HL-60 (cell line): Measurements from ENCODE around the gene ARHGEF12.

ENCODE experiments used
- DNase-seq, 2 experiments: peaks; one replicate each; pipeline ENCODE4 v3.0.0-alpha.2; 2010 to 2020; ENCODE audit warnings: low read depth in 1 of 2, low spot score in 1 of 2
- H3K27ac ChIP-seq: fragments of 250-450 bp; sonication (Bioruptor Pico); replicated peaks from 2 replicates; pipeline ENCODE4 v1.5.1; 2020; ENCODE audit warnings: mild to moderate bottlenecking, moderate library complexity
- H3K27me3 ChIP-seq: fragments of 250-450 bp; sonication (Bioruptor Pico); 2 replicates; pipeline ENCODE4 v1.5.1; 2021; ENCODE audit warnings: mild to moderate bottlenecking, moderate library complexity; ENCODE audit not compliant: insufficient read depth, poor library complexity, severe bottlenecking
- H3K4me3 ChIP-seq: replicated peaks from 2 replicates; pipeline ENCODE4 v1.5.1; 2011; ENCODE audit warnings: mild to moderate bottlenecking, control low read depth, low read length; ENCODE audit not compliant: insufficient read depth
- GABPA ChIP-seq: IDR thresholded peaks from 2 replicates; pipeline ENCODE4 v1.6.1; 2012; ENCODE audit warnings: low read depth
- POLR2AphosphoS5 ChIP-seq: IDR thresholded peaks from 2 replicates; pipeline ENCODE4 v1.6.1; 2012; ENCODE audit warnings: low read depth
- SPI1 ChIP-seq: IDR thresholded peaks from 2 replicates; pipeline ENCODE4 v1.6.1; 2012; ENCODE audit warnings: low read depth, mild to moderate bottlenecking, borderline replicate concordance
- TF ChIP-seq, protein P1 (sequence below): IDR thresholded peaks from 2 replicates; pipeline ENCODE4 v1.6.1; 2012; ENCODE audit warnings: low read depth; ENCODE audit not compliant: insufficient replicate concordance
- TF ChIP-seq, protein P2 (sequence below): IDR thresholded peaks from one replicate; pipeline ENCODE4 v1.5.1; 2011; ENCODE audit warnings: low read length, control low read depth, inconsistent platforms; ENCODE audit not compliant: insufficient read depth

The ARHGEF12 gene

DNA sequence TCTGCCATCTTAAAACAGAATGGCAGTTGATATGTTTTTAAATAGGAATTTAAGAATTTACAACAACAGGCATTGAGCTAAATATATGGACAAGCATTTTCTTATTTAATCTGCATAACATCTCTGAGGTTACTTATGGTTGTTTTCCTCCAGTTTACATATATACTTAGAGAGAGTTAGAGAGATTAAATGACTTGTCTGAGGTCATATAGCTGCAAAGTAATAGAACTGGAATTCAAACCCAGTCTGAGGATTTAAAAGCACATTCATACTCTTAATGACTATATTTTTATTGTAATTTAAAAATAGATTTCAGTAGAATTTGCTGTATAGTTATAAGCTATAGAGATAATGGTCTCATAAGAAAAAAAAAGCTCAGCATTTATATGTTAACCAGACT lies 93.9 kb downstream of the ARHGEF12 start:
- peaks cover 2% of the 10 kb centered on the region for H3K27me3 ChIP-seq
- no peak overlapping the region for H3K27ac ChIP-seq
- no peak for TF ChIP-seq GABPA
- TF ChIP-seq, protein P1, sequence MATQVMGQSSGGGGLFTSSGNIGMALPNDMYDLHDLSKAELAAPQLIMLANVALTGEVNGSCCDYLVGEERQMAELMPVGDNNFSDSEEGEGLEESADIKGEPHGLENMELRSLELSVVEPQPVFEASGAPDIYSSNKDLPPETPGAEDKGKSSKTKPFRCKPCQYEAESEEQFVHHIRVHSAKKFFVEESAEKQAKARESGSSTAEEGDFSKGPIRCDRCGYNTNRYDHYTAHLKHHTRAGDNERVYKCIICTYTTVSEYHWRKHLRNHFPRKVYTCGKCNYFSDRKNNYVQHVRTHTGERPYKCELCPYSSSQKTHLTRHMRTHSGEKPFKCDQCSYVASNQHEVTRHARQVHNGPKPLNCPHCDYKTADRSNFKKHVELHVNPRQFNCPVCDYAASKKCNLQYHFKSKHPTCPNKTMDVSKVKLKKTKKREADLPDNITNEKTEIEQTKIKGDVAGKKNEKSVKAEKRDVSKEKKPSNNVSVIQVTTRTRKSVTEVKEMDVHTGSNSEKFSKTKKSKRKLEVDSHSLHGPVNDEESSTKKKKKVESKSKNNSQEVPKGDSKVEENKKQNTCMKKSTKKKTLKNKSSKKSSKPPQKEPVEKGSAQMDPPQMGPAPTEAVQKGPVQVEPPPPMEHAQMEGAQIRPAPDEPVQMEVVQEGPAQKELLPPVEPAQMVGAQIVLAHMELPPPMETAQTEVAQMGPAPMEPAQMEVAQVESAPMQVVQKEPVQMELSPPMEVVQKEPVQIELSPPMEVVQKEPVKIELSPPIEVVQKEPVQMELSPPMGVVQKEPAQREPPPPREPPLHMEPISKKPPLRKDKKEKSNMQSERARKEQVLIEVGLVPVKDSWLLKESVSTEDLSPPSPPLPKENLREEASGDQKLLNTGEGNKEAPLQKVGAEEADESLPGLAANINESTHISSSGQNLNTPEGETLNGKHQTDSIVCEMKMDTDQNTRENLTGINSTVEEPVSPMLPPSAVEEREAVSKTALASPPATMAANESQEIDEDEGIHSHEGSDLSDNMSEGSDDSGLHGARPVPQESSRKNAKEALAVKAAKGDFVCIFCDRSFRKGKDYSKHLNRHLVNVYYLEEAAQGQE = no peak
- TF ChIP-seq, protein P2, sequence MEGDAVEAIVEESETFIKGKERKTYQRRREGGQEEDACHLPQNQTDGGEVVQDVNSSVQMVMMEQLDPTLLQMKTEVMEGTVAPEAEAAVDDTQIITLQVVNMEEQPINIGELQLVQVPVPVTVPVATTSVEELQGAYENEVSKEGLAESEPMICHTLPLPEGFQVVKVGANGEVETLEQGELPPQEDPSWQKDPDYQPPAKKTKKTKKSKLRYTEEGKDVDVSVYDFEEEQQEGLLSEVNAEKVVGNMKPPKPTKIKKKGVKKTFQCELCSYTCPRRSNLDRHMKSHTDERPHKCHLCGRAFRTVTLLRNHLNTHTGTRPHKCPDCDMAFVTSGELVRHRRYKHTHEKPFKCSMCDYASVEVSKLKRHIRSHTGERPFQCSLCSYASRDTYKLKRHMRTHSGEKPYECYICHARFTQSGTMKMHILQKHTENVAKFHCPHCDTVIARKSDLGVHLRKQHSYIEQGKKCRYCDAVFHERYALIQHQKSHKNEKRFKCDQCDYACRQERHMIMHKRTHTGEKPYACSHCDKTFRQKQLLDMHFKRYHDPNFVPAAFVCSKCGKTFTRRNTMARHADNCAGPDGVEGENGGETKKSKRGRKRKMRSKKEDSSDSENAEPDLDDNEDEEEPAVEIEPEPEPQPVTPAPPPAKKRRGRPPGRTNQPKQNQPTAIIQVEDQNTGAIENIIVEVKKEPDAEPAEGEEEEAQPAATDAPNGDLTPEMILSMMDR = no peak
- no peak for TF ChIP-seq SPI1
- no peak for DNase-seq
- H3K4me3 ChIP-seq = no peak overlapping the region

DNA sequence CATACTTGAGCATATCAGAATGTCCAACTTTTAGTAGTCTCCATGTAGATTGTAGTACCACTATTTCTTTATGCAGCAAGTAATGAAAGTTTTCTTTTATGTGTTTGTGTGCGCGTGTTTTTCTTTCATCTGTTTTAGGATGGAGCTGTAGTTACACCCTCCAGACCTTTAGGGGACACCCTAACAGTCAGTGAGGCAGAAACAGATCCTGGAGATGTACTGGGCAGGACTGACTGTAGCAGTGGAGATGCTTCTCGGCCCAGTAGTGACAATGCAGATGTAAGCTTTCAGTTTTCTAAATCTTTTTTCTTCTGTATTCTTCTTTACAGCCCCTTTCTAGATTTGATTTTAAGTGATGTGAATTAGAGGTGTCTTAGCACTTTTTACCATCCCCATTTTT lies 95.4 kb downstream of the ARHGEF12 start:
- Histone ChIP-seq H3K27ac (no peak overlapping the region), H3K4me3 (no peak overlapping the region), H3K27me3 (peaks cover 2% of the 10 kb centered on the region)
- DNase-seq = no peak
- TF ChIP-seq GABPA (no peak), SPI1 (no peak), POLR2AphosphoS5 (no peak)
- TF ChIP-seq, protein P2 = no peak
- TF ChIP-seq, protein P1 = no peak

DNA sequence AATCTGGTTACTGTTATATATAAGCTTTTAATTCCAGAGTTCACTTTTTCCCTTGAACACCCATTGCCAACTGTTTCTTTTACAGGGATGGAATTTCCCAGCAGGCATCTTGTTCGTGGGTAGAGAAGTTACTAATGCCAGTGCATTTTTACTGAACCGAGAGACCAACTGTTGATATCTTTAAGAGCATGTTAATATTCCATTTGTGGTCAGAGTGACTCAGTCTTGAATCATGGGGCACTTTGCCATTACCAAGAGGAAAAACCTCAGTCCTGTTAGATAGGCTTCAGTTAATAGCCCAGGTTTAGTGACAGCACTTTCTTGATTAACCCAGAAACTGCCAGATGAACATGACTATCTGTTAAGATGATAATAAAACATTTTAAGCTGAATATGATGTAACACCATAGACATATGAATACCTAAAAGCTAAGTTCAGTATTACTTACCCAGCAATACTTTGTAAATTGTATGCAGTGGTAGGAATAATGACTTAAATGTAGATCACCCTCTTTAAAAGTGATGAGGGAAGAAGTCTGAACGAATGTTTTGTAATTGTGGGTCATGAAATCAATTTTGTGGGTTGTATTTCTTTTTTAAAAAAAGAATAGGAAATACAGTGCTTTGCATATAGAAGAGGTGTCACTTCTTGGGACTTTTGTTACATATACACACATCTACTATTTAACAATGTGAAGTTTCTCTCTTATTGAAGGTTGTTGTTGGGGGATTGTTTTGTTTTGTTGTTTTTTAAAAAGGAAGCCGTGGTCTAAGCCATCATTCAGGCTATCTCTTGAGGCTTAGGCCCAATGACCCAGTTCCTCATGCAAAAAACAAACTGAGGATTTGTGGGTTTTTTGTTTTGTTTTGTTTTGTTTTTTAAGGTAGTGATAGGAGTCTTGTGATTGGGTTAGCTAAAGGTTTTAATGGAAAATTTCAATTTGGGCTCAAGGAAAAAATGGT lies 96.1 kb downstream of the ARHGEF12 start:
- DNase-seq = peak in 1 of 2 experiments; percentile 22
- no peak overlapping the region for H3K4me3 ChIP-seq
- TF ChIP-seq, protein P1 = no peak
- TF ChIP-seq POLR2AphosphoS5 = no peak
- TF ChIP-seq GABPA = no peak
- TF ChIP-seq, protein P2 = no peak
- no peak for TF ChIP-seq SPI1
- H3K27me3 ChIP-seq = peaks cover 2% of the 10 kb centered on the region
- no peak overlapping the region for H3K27ac ChIP-seq
